CD14-positive monocyte (primary cell): ENCODE results near the gene CRACDL. TPM values are rescaled to one million over a fixed set of nuclear protein-coding genes. Genes with fewer than 3 reads are reported as not detected.

Experiments
- DNase-seq, 3 donors: peaks; one replicate each; pipeline ENCODE4 v3.0.0-alpha.2; 2011 to 2022
- H2AFZ ChIP-seq: 2 replicates; pipeline ENCODE4 v1.6.0; 2012; ENCODE audit warnings: mild to moderate bottlenecking, low read depth, low read length, inconsistent platforms; ENCODE audit not compliant: insufficient read depth, poor library complexity, severe bottlenecking
- H3K27ac ChIP-seq, 2 donors: 1 replicate in 1 of 2; 2 replicates in 1 of 2; pipeline ENCODE4 v1.5.1; 2012 to 2013; ENCODE audit warnings: low read length in 2 of 2, control low read depth in 1 of 2, inconsistent platforms in 1 of 2, low read depth in 1 of 2, mild to moderate bottlenecking in 1 of 2
- H3K27me3 ChIP-seq, 2 donors: one replicate each; pipeline versions ENCODE4 v1.6.0 to v1.6.1; 2011 to 2013; ENCODE audit warnings: low read length in 2 of 2; ENCODE audit not compliant: control insufficient read depth in 2 of 2, insufficient read depth in 2 of 2
- H3K36me3 ChIP-seq, 2 donors: replicated peaks in 1 of 2; 1 replicate in 1 of 2; 2 replicates in 1 of 2; pipeline versions ENCODE4 v1.5.1 to v1.6.1; 2012 to 2013; ENCODE audit warnings: low read length in 2 of 2, control low read depth in 1 of 2, inconsistent platforms in 1 of 2, mild to moderate bottlenecking in 1 of 2; ENCODE audit not compliant: insufficient read depth in 2 of 2, control insufficient read depth in 1 of 2
- H3K4me1 ChIP-seq, 2 donors: 1 replicate in 1 of 2; 2 replicates in 1 of 2; pipeline versions ENCODE4 v1.5.1 to v1.6.1; 2012 to 2013; ENCODE audit warnings: low read length in 2 of 2, control low read depth in 1 of 2, inconsistent platforms in 1 of 2, mild to moderate bottlenecking in 1 of 2, moderate library complexity in 1 of 2; ENCODE audit not compliant: insufficient read depth in 2 of 2, control insufficient read depth in 1 of 2
- H3K4me2 ChIP-seq: replicated peaks from 2 replicates; pipeline ENCODE3; 2012; ENCODE audit warnings: low read length, moderate library complexity, mild to moderate bottlenecking; ENCODE audit not compliant: poor library complexity, severe bottlenecking; ENCODE audit errors: extremely low read depth
- H3K4me3 ChIP-seq, 3 experiments: fragments of 200-600 bp in 1 of 3; sonication (generic) in 1 of 3; replicated peaks in 1 of 3; 1 replicate in 2 of 3; 2 replicates in 1 of 3; pipeline ENCODE4 v1.5.1; 2011 to 2013; ENCODE audit warnings: low read length in 3 of 3, mild to moderate bottlenecking in 3 of 3, control low read depth in 2 of 3, low read depth in 2 of 3, inconsistent platforms in 1 of 3, moderate library complexity in 1 of 3
- H3K79me2 ChIP-seq: 2 replicates; pipeline ENCODE4 v1.6.0; 2012; ENCODE audit warnings: mild to moderate bottlenecking, control low read depth, inconsistent platforms, low read length, moderate library complexity; ENCODE audit not compliant: insufficient read depth
- H3K9ac ChIP-seq: 2 replicates; pipeline ENCODE4 v1.6.0; 2017; ENCODE audit warnings: low read length, mild to moderate bottlenecking; ENCODE audit not compliant: insufficient read depth, poor library complexity, severe bottlenecking
- H3K9me3 ChIP-seq, 2 donors: replicated peaks in 1 of 2; 1 replicate in 1 of 2; 2 replicates in 1 of 2; pipeline versions ENCODE4 v1.5.1 to v1.6.1; 2012 to 2013; ENCODE audit warnings: low read length in 2 of 2, control low read depth in 1 of 2; ENCODE audit not compliant: control insufficient read depth in 1 of 2, insufficient read depth in 1 of 2
- H4K20me1 ChIP-seq: 2 replicates; pipeline ENCODE4 v1.6.0; 2012; ENCODE audit warnings: mild to moderate bottlenecking, low read length, control low read depth, moderate library complexity; ENCODE audit not compliant: insufficient read depth
- H3K27ac Mint-ChIP-seq, 7 donors: one replicate each; pipeline ENCODE4 v1.8.0; 2020; ENCODE audit warnings: mild to moderate bottlenecking in 7 of 7, mixed read lengths in 7 of 7, moderate library complexity in 6 of 7, inconsistent platforms in 2 of 7
- H3K27me3 Mint-ChIP-seq, 3 donors: one replicate each; pipeline ENCODE4 v1.8.0; 2021 to 2022; ENCODE audit warnings: low read depth in 3 of 3, mild to moderate bottlenecking in 3 of 3, mixed read lengths in 3 of 3, moderate library complexity in 3 of 3, inconsistent platforms in 1 of 3
- H3K36me3 Mint-ChIP-seq, 2 donors: one replicate each; pipeline ENCODE4 v1.8.0; 2020; ENCODE audit warnings: mixed read lengths in 2 of 2, inconsistent platforms in 1 of 2, mild to moderate bottlenecking in 1 of 2
- H3K4me1 Mint-ChIP-seq: one replicate; pipeline ENCODE4 v1.8.0; 2020; ENCODE audit warnings: mild to moderate bottlenecking, mixed read lengths
- H3K4me3 Mint-ChIP-seq, 2 donors: one replicate each; pipeline ENCODE4 v1.8.0; 2020; ENCODE audit warnings: mild to moderate bottlenecking in 2 of 2, mixed read lengths in 2 of 2, moderate library complexity in 1 of 2
- H3K9me3 Mint-ChIP-seq, 7 donors: one replicate each; pipeline ENCODE4 v1.8.0; 2020 to 2022; ENCODE audit warnings: mixed read lengths in 7 of 7, mild to moderate bottlenecking in 6 of 7, moderate library complexity in 6 of 7, inconsistent platforms in 2 of 7
- CTCF ChIP-seq: fragments of 200-600 bp; IDR thresholded peaks from one replicate; pipeline ENCODE4 v1.8.0; 2022; ENCODE audit warnings: antibody characterized with exemption, mild to moderate bottlenecking
- WGBS: methylation state at CpG from one replicate; pipeline ENCODE4 v1.1.5; 2013; ENCODE audit warnings: missing lambda C conversion rate; ENCODE audit not compliant: insufficient coverage; 5-methylcytosine and 5-hydroxymethylcytosine counted together
- intact Hi-C, 2 donors: fragments of 100-400 bp; cut with micrococcal nuclease; formaldehyde crosslinking; loops; one replicate each; pipeline versions ENCODE4 v1.15.0 to v1.15.1; 2023
- polyA plus RNA-seq, 3 donors: library from polyadenylated mRNA; depleted of rRNA in 1 of 3; unstranded in 2 of 3; stranded (reverse) in 1 of 3; fragments of 300-500 nt in 2 of 3; fragments of >200 nt in 1 of 3; fragmentation: Illumina TruSeq in 2 of 3; gene quantifications; 1 replicate in 2 of 3; 2 replicates in 1 of 3; pipeline ENCODE4 v1.2.3, GENCODE V29; 2012 to 2021

CRACDL gene
- polyA plus RNA-seq, 3 donors = 0.12 to 0.35 (median 0.28) TPM

- Histone ChIP-seq H3K4me3 (no peak overlapping the region), H3K27me3 (no peaks in the 10 kb centered on the region), H4K20me1 (no peaks in the 10 kb centered on the region), H3K79me2 (no peaks in the 10 kb centered on the region), H3K27ac (no peak overlapping the region), H2AFZ (no peak overlapping the region), H3K36me3 (no peaks in the 10 kb centered on the region), H3K9ac (no peak overlapping the region), H3K9me3 (no peaks in the 10 kb centered on the region), H3K4me2 (no peak overlapping the region), H3K4me1 (no peaks in the 10 kb centered on the region)
- intact Hi-C loops = no loop called here
- Mint-ChIP-seq H3K36me3 (no peaks in the 10 kb centered on the region), H3K27ac (no peak overlapping the region), H3K9me3 (peaks cover 0 to 2% (median 0%) of the 10 kb centered on the region in 7 donors), H3K27me3 (peaks cover 0 to 5% (median 1%) of the 10 kb centered on the region in 3 donors), H3K4me1 (no peaks in the 10 kb centered on the region), H3K4me3 (no peak overlapping the region)
- no peak for DNase-seq
- TF ChIP-seq CTCF = no peak
These were observed 90.0 kb downstream of the CRACDL start for GRCh38 chr2:98846041-98846440.

DNA sequence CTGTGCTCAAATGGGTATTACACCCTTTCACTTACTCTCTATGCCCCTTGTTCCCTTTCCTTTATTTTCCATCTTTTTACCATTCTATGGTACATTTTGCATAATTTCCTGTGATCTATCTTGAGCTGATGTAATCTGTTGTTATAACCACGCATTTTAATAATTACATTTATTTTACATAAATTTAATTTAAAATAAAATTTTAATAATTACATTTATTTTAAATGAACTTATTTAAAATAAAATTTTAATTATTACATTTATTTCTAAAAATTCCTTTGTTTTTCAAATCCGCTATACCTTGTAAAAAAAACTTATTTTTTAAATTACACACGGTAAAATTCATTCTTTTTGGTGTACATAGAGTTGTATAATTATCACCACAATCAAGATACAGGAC is 93.9 kb downstream of the CRACDL start:
- Mint-ChIP-seq H3K9me3 (peaks cover 0 to 2% (median 0%) of the 10 kb centered on the region in 7 donors), H3K27ac (peak overlapping the region in 1 of 7 donors; percentile 33), H3K27me3 (peaks cover 0 to 3% (median 0%) of the 10 kb centered on the region in 3 donors), H3K36me3 (no peaks in the 10 kb centered on the region), H3K4me1 (peaks cover 3% of the 10 kb centered on the region), H3K4me3 (no peak overlapping the region)
- Histone ChIP-seq H3K4me3 (no peak overlapping the region), H3K27ac (no peak overlapping the region), H3K27me3 (no peaks in the 10 kb centered on the region), H3K79me2 (no peaks in the 10 kb centered on the region), H2AFZ (no peak overlapping the region), H3K9ac (no peak overlapping the region), H3K9me3 (no peaks in the 10 kb centered on the region), H3K4me2 (no peak overlapping the region), H3K36me3 (no peaks in the 10 kb centered on the region), H4K20me1 (no peaks in the 10 kb centered on the region), H3K4me1 (peaks cover 0 to 2% of the 10 kb centered on the region in 2 donors)
- WGBS = no CpG with 5 or more reads among the region's 3 CpGs
- intact Hi-C loops = no loop called here
- no peak for DNase-seq
- TF ChIP-seq CTCF = no peak
